ENCODE data around the gene KANSL1L. TPM values are rescaled to one million over a fixed set of nuclear protein-coding genes. Genes with fewer than 3 reads are reported as not detected.

Gene KANSL1L
- total and polyA plus RNA-seq, 9 of the 15 experiments (the other 6 are each of a cell fraction or from before 2014, with no cell fraction given), result 1.3 to 6.7 (median 2.4) TPM

GRCh38 chr2:209993968-209994367, 177.2 kb downstream of the KANSL1L start:
- H2AFZ ChIP-seq (ENCODE audit: low read depth, low read length), result peak overlapping the region; percentile 63
- no peaks in the 10 kb centered on the region for H3K36me3 ChIP-seq (ENCODE audit: control insufficient read depth, insufficient read depth, low read length)
- no peaks in the 10 kb centered on the region for H3K79me2 ChIP-seq (ENCODE audit: control insufficient read depth, insufficient read depth, low read length)
- ChIA-PET CTCF (ENCODE audit: low intra/inter-chr PET ratio) (no interaction called here), POLR2A (no interaction called here)
- H3K27me3 ChIP-seq (ENCODE audit: control insufficient read depth in 2 of 2, insufficient read depth in 2 of 2, low read length in 2 of 2), result no peaks in the 10 kb centered on the region
- no peak overlapping the region for H3K9ac ChIP-seq (ENCODE audit: insufficient read depth in 1 of 2, low read depth in 2 of 2, low read length in 2 of 2)
- no peaks in the 10 kb centered on the region; a peak in 2 of 5 replicates for H3K4me1 ChIP-seq (replicated peaks in 1 of 2; ENCODE audit: control insufficient read depth in 2 of 2, insufficient read depth in 2 of 2, low read length in 2 of 2)
- WGBS (ENCODE audit: insufficient coverage, low coverage, missing lambda C conversion rate), result 23% methylated on average over 9 of the region's 9 CpGs
- H3K4me3 ChIP-seq, result no peak overlapping the region
- no peaks in the 10 kb centered on the region for H3K9me3 ChIP-seq (replicated peaks; ENCODE audit: control insufficient read depth, insufficient read depth, low read depth, low read length)
- H4K20me1 ChIP-seq (replicated peaks; ENCODE audit: control insufficient read depth, insufficient read depth, low read length), result no peaks in the 10 kb centered on the region
- DNase-seq (ENCODE audit: extremely low read depth in 1 of 4, low spot score in 3 of 4) (peak in 1 of 4 experiments; percentile 15), FAIRE-seq (no peak), ATAC-seq (peak; percentile 66)
- no peak overlapping the region for H3K27ac ChIP-seq (ENCODE audit: extremely low read depth, low read depth, low read length)
- no peaks in the 10 kb centered on the region for H3K9me1 ChIP-seq (ENCODE audit: control insufficient read depth, insufficient read depth, low read length)
- BruUV-seq (replicated peaks), result no TSS peak
- no peak for TF ChIP-seq ZFP30 (CRISPR knock-in tag; IDR thresholded peaks at IDR 0.05; ENCODE audit: borderline replicate concordance)
- TF ChIP-seq KAT7 (CRISPR knock-in tag; IDR thresholded peaks at IDR 0.05; ENCODE audit: borderline replicate concordance), result no peak
- TF ChIP-seq ILF3 (IDR thresholded peaks at IDR 0.05; ENCODE audit: borderline replicate concordance), result no peak
- TF ChIP-seq ARNT (IDR thresholded peaks at IDR 0.05), result no peak
- TF ChIP-seq, protein P1, sequence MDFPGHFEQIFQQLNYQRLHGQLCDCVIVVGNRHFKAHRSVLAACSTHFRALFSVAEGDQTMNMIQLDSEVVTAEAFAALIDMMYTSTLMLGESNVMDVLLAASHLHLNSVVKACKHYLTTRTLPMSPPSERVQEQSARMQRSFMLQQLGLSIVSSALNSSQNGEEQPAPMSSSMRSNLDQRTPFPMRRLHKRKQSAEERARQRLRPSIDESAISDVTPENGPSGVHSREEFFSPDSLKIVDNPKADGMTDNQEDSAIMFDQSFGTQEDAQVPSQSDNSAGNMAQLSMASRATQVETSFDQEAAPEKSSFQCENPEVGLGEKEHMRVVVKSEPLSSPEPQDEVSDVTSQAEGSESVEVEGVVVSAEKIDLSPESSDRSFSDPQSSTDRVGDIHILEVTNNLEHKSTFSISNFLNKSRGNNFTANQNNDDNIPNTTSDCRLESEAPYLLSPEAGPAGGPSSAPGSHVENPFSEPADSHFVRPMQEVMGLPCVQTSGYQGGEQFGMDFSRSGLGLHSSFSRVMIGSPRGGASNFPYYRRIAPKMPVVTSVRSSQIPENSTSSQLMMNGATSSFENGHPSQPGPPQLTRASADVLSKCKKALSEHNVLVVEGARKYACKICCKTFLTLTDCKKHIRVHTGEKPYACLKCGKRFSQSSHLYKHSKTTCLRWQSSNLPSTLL (IDR thresholded peaks at IDR 0.05), result no peak
- peak in 1 of 2 experiments; percentile 11 for TF ChIP-seq E2F6 (IDR thresholded peaks at IDR 0.05; ENCODE audit: borderline replicate concordance in 1 of 2, extremely low read depth in 1 of 2, insufficient read depth in 1 of 2, insufficient read length in 1 of 2, low read depth in 1 of 2, low read length in 1 of 2, poor library complexity in 1 of 2, severe bottlenecking in 1 of 2)
- H3K4me2 ChIP-seq (ENCODE audit: insufficient read depth, low read length), result no peak overlapping the region; the same call in 1 of the 2 replicates
- intact Hi-C loops (cut with micrococcal nuclease), result no loop called here
- in situ Hi-C loops (cut with MboI), result no loop called here

Data from K562 (cell line).